ENCODE data around the gene TRPM6. TPM values are rescaled to one million over a fixed set of nuclear protein-coding genes. Genes with fewer than 3 reads are reported as not detected.

Gene TRPM6
- total RNA-seq, 1 donor from 2014 or later, result 0.30 TPM

DNA sequence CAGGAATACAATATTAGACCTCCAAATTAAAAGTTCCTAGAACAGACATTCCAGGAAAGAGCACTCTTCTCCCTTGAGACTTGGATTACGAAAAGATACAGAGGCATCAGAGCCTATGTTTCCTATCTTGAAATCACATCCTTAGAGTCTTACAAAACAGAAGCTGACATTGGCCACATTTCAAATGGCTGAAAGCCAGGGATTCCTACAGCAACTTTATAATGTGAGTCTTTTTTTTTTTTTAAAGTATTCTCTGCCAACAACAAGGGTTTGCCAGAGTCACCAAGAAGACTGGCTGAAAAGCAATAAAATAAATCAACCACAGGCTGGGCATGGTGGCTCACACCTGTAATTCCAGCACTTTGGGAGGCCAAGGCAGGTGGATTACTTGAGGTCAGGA is 63.1 kb downstream of the TRPM6 start:
- Histone ChIP-seq H3K27me3 (ENCODE audit: low read depth) (no peaks in the 10 kb centered on the region), H3K4me1 (peaks cover 18% of the 10 kb centered on the region), H3K4me3 (no peak overlapping the region), H3K36me3 (no peaks in the 10 kb centered on the region), H3K27ac (replicated peaks) (no peak overlapping the region), H3K9me3 (replicated peaks) (no peaks in the 10 kb centered on the region)
- TF ChIP-seq, protein P1, sequence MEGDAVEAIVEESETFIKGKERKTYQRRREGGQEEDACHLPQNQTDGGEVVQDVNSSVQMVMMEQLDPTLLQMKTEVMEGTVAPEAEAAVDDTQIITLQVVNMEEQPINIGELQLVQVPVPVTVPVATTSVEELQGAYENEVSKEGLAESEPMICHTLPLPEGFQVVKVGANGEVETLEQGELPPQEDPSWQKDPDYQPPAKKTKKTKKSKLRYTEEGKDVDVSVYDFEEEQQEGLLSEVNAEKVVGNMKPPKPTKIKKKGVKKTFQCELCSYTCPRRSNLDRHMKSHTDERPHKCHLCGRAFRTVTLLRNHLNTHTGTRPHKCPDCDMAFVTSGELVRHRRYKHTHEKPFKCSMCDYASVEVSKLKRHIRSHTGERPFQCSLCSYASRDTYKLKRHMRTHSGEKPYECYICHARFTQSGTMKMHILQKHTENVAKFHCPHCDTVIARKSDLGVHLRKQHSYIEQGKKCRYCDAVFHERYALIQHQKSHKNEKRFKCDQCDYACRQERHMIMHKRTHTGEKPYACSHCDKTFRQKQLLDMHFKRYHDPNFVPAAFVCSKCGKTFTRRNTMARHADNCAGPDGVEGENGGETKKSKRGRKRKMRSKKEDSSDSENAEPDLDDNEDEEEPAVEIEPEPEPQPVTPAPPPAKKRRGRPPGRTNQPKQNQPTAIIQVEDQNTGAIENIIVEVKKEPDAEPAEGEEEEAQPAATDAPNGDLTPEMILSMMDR (IDR thresholded peaks at IDR 0.05; ENCODE audit: borderline replicate concordance), result no peak
- DNase-seq, result no peak
- intact Hi-C loops (cut with micrococcal nuclease), result no loop called here

DNA sequence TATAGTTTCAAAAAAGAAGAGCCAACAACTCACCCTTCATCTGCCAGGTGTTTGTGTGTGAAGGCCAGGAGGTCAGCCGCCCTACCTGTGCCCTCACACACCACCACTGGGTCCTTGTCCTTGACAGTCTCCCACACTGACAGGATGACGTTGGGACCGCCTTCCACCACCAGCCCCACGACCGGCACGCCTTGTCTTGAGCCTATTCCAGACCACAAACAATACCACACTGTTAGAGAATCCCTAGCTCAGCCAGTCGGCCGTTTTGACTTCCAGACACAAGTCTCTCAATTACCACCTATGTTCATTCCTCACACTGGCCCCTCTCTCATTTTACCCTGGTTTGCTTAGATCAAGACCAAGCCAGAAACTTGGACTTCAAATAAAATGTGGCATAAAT is 66.1 kb downstream of the TRPM6 start:
- intact Hi-C loops (cut with micrococcal nuclease), result no loop called here
- H3K4me1 ChIP-seq, result peaks cover 18% of the 10 kb centered on the region

DNA sequence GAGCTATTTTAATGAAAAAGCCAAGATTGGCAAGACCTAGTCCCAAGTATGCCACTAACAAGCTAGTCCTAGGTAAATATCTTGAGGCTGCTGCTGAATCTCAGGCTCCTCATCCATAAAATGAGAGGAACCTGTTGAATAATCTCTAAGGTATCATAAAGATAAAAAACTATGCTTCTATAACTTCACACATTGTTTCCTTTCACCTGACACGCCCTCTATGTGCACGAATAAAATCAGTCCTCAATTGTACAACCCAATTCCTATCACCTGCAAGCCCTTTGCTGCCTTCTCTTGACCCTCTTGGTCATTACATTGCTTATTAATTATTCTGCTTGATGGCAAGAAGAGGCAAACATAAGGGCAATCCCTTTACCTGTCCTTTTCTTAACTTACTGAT is 69.9 kb downstream of the TRPM6 start:
- intact Hi-C loops (cut with micrococcal nuclease), result no loop called here
- no peaks in the 10 kb centered on the region for H3K9me3 ChIP-seq (replicated peaks)
- H3K27ac ChIP-seq (replicated peaks), result no peak overlapping the region
- no peak overlapping the region for H3K4me3 ChIP-seq
- TF ChIP-seq, protein P1 (IDR thresholded peaks at IDR 0.05; ENCODE audit: borderline replicate concordance), result no peak
- no peaks in the 10 kb centered on the region for H3K36me3 ChIP-seq
- no peak for DNase-seq
- no peaks in the 10 kb centered on the region for H3K27me3 ChIP-seq (ENCODE audit: low read depth)
- H3K4me1 ChIP-seq, result no peaks in the 10 kb centered on the region

More for the DNA sequence above, 66.1 kb downstream of the TRPM6 start:
- no peaks in the 10 kb centered on the region for H3K36me3 ChIP-seq
- TF ChIP-seq, protein P1 (IDR thresholded peaks at IDR 0.05; ENCODE audit: borderline replicate concordance), result no peak
- no peaks in the 10 kb centered on the region for H3K9me3 ChIP-seq (replicated peaks)
- no peaks in the 10 kb centered on the region for H3K27me3 ChIP-seq (ENCODE audit: low read depth)
- DNase-seq, result no peak
- no peak overlapping the region for H3K27ac ChIP-seq (replicated peaks)
- no peak overlapping the region for H3K4me3 ChIP-seq

DNA sequence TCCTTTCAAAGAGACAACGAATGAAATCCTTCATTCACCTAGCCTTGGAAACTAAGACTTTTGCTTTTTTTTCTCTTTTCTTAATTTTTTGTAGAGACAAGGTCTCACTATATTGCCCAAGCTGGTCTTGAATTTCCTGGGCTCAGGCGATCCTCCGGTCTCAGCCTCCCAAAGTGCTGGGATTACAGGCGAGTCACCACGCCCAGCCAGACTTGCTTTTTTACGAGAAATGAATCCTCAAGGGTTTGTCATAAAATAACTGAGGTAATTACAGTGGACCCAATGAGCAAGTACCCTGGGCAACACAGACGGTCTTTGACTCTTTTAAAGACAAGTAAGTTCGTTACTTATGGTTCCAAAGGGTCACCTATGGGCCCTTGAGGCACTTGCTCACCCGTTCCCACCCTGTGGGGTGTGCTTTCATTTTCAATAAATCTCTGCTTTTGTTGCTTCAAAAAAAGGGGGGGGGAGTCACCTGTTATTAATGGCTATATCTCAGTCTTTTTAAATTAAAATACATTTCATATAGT is 70.4 kb downstream of the TRPM6 start:
- no peaks in the 10 kb centered on the region for H3K36me3 ChIP-seq
- no peak for DNase-seq
- H3K27ac ChIP-seq (replicated peaks), result no peak overlapping the region
- H3K27me3 ChIP-seq (ENCODE audit: low read depth), result no peaks in the 10 kb centered on the region
- H3K4me3 ChIP-seq, result no peak overlapping the region
- H3K4me1 ChIP-seq, result no peaks in the 10 kb centered on the region
- TF ChIP-seq, protein P1 (IDR thresholded peaks at IDR 0.05; ENCODE audit: borderline replicate concordance), result no peak
- H3K9me3 ChIP-seq (replicated peaks), result no peaks in the 10 kb centered on the region
- intact Hi-C loops (cut with micrococcal nuclease), result no loop called here

DNA sequence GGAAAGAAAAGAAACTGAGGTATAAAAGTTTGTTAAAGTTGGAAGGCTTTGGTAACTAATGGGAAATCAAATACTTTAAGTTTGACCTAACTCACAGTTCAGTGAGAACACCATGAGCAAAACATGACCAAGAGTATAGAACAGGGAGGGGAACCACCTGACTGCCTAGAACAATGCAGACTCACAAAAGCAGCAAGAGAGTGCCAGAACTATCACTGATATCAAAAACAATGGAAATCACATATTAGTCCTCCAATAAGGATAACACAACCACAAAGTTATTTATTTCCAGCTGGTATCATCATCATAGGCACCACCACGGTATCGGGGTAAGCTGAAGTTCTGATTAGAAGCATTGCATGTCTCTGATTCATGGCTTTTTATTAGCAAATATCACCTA is 77.5 kb downstream of the TRPM6 start:
- Histone ChIP-seq H3K4me1 (no peaks in the 10 kb centered on the region), H3K4me3 (no peak overlapping the region), H3K27me3 (ENCODE audit: low read depth) (no peaks in the 10 kb centered on the region), H3K36me3 (no peaks in the 10 kb centered on the region), H3K27ac (replicated peaks) (no peak overlapping the region), H3K9me3 (replicated peaks) (no peaks in the 10 kb centered on the region)
- intact Hi-C loops (cut with micrococcal nuclease), result no loop called here
- TF ChIP-seq, protein P1 (IDR thresholded peaks at IDR 0.05; ENCODE audit: borderline replicate concordance), result no peak
- no peak for DNase-seq
